Smooth muscle cell (in vitro differentiated cells): Measurements from ENCODE around the gene ITM2C. TPM values are rescaled to one million over a fixed set of nuclear protein-coding genes. Genes with fewer than 3 reads are reported as not detected.

Experiments used
- DNase-seq: peaks from one replicate; lab custom pipeline; 2025; ENCODE audit not compliant: unreplicated experiment; lab: John Stamatoyannopoulos, UW
- H2AFZ ChIP-seq: fragments of 200-600 bp; sonication (generic); 2 replicates; pipeline ENCODE4 v1.6.0; 2016; ENCODE audit warnings: antibody characterized with exemption, low read depth, mild to moderate bottlenecking
- H3F3A ChIP-seq: fragments of 200-600 bp; sonication (generic); 2 replicates; pipeline ENCODE4 v1.6.0; 2017; ENCODE audit warnings: antibody characterized with exemption, low read depth
- H3K27ac ChIP-seq: fragments of 200-600 bp; sonication (generic); 2 replicates; pipeline ENCODE4 v1.5.1; 2016; ENCODE audit warnings: low read depth, mild to moderate bottlenecking
- H3K27me3 ChIP-seq: fragments of 200-600 bp; sonication (generic); 2 replicates; pipeline ENCODE4 v1.6.1; 2016; ENCODE audit warnings: low read depth, mild to moderate bottlenecking
- H3K36me3 ChIP-seq: fragments of 200-600 bp; sonication (generic); 2 replicates; pipeline ENCODE4 v1.5.1; 2016; ENCODE audit warnings: low read depth
- H3K4me1 ChIP-seq: fragments of 200-600 bp; sonication (generic); 2 replicates; pipeline ENCODE4 v1.5.1; 2016; ENCODE audit warnings: low read depth
- H3K4me2 ChIP-seq: fragments of 200-600 bp; sonication (generic); 2 replicates; pipeline ENCODE4 v1.6.0; 2016; ENCODE audit warnings: mild to moderate bottlenecking
- H3K4me3 ChIP-seq: fragments of 200-600 bp; sonication (generic); 2 replicates; pipeline ENCODE4 v1.5.1; 2016; ENCODE audit warnings: mild to moderate bottlenecking
- H3K79me2 ChIP-seq: fragments of 200-600 bp; sonication (generic); 2 replicates; pipeline ENCODE4 v1.6.0; 2016; ENCODE audit warnings: low read depth, mild to moderate bottlenecking
- H3K9ac ChIP-seq: fragments of 200-600 bp; sonication (generic); 2 replicates; pipeline ENCODE4 v1.6.0; 2016; ENCODE audit warnings: low read depth
- H3K9me3 ChIP-seq: fragments of 200-600 bp; sonication (generic); replicated peaks from 2 replicates; pipeline ENCODE4 v1.5.1; 2016; ENCODE audit warnings: low read depth
- H4K20me1 ChIP-seq: fragments of 200-600 bp; sonication (generic); 2 replicates; pipeline ENCODE4 v1.6.0; 2016; ENCODE audit warnings: low read depth
- WGBS: methylation state at CpG from one replicate; pipeline ENCODE4 v1.1.7; 2016; ENCODE audit warnings: low lambda C conversion rate; 5-methylcytosine and 5-hydroxymethylcytosine counted together
- polyA plus RNA-seq: library from polyadenylated mRNA; unstranded; fragments of >200 nt; fragmentation: Nextera tagmentation; extraction: Ambion mirVana; gene quantifications from 2 replicates; pipeline ENCODE4 v1.2.1, GENCODE V29; 2016
- total RNA-seq: library from RNA; depleted of rRNA; stranded (reverse); fragments of >200 nt; gene quantifications from 2 replicates; pipeline ENCODE4 v1.2.3, GENCODE V29; 2014
- TF ChIP-seq, protein P1 (sequence below): fragments of 200-600 bp; sonication (generic); IDR thresholded peaks from 2 replicates; pipeline ENCODE4 v1.5.1; 2017; ENCODE audit warnings: borderline replicate concordance, mild to moderate bottlenecking, antibody characterized with exemption; ENCODE audit not compliant: insufficient read depth, poor library complexity, severe bottlenecking

Gene ITM2C
- total and polyA plus RNA-seq, 2 experiments from 2014 or later, result 344 to 600 TPM

DNA sequence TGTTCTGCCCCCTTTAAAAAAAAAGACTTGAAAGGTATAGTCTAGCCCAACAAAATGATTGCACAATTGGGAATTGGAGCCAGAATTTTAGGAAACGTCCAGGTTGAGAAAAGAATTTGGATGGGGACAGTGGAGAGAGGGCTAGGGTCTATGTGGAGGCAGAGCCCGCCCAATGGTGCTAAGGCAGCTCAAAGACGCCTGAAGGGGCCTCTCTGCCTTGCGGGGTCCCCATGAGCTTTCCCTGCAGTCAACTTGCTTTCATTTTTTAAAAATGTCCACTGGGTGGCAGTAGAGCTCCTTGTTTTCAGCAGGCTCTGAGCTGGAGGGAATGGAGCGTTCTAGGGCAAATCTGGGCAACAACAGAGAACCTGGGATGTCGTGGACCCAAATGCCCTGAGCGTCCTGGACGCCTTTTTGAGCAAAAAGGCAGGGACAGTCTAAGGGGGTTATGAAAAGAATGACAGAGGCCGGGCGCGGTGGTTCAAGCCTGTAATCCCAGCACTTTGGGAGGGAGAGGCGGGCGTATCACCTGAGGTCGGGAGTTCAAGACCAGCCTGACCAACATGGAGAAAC, 40.2 kb upstream of the ITM2C start:
- Histone ChIP-seq H3K27ac (no peak overlapping the region), H3K9ac (no peak overlapping the region)

DNA sequence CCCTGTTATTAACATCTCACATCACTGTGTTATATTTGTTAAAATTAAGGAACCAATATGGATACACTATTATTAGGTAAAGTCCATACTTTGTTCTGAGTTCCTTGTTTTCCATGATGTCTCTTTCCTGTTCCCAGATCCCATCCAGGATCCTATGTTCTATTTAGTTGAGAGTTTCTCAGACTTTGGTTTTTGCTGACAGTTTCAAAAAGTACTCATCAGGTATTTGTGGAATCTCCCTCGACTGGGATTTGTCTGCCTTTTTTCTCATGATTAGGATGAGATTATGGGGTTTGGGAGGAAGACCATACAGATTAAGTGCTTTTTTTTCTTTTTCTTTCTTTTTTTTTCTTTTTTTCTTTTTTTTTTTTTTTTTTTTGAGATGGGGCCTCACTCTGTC, 39.4 kb upstream of the ITM2C start:
- Histone ChIP-seq H3K4me3 (no peak overlapping the region), H2AFZ (no peak overlapping the region), H4K20me1 (no peaks in the 10 kb centered on the region), H3K9ac (no peak overlapping the region), H3K27ac (no peak overlapping the region), H3K4me1 (no peaks in the 10 kb centered on the region), H3F3A (no peaks in the 10 kb centered on the region), H3K27me3 (no peaks in the 10 kb centered on the region), H3K4me2 (no peak overlapping the region), H3K79me2 (no peaks in the 10 kb centered on the region), H3K9me3 (no peaks in the 10 kb centered on the region), H3K36me3 (no peaks in the 10 kb centered on the region)
- DNase-seq, result no peak
- WGBS, result 49% methylated on average over 1 of the region's 1 CpG
- TF ChIP-seq, protein P1, sequence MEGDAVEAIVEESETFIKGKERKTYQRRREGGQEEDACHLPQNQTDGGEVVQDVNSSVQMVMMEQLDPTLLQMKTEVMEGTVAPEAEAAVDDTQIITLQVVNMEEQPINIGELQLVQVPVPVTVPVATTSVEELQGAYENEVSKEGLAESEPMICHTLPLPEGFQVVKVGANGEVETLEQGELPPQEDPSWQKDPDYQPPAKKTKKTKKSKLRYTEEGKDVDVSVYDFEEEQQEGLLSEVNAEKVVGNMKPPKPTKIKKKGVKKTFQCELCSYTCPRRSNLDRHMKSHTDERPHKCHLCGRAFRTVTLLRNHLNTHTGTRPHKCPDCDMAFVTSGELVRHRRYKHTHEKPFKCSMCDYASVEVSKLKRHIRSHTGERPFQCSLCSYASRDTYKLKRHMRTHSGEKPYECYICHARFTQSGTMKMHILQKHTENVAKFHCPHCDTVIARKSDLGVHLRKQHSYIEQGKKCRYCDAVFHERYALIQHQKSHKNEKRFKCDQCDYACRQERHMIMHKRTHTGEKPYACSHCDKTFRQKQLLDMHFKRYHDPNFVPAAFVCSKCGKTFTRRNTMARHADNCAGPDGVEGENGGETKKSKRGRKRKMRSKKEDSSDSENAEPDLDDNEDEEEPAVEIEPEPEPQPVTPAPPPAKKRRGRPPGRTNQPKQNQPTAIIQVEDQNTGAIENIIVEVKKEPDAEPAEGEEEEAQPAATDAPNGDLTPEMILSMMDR, result no peak

More for the DNA sequence above, 40.2 kb upstream of the ITM2C start:
- no peaks in the 10 kb centered on the region for H3K36me3 ChIP-seq
- no peak overlapping the region for H2AFZ ChIP-seq
- no peaks in the 10 kb centered on the region for H3K9me3 ChIP-seq
- no peak for DNase-seq
- WGBS, result 25% methylated on average over 14 of the region's 14 CpGs
- H3K4me2 ChIP-seq, result peak overlapping the region; percentile 84
- H3K27me3 ChIP-seq, result no peaks in the 10 kb centered on the region
- no peaks in the 10 kb centered on the region for H4K20me1 ChIP-seq
- no peaks in the 10 kb centered on the region for H3K4me1 ChIP-seq
- H3F3A ChIP-seq, result no peaks in the 10 kb centered on the region
- no peaks in the 10 kb centered on the region for H3K79me2 ChIP-seq
- H3K4me3 ChIP-seq, result peak overlapping the region; percentile 36
- TF ChIP-seq, protein P1, result peak; percentile 74

DNA sequence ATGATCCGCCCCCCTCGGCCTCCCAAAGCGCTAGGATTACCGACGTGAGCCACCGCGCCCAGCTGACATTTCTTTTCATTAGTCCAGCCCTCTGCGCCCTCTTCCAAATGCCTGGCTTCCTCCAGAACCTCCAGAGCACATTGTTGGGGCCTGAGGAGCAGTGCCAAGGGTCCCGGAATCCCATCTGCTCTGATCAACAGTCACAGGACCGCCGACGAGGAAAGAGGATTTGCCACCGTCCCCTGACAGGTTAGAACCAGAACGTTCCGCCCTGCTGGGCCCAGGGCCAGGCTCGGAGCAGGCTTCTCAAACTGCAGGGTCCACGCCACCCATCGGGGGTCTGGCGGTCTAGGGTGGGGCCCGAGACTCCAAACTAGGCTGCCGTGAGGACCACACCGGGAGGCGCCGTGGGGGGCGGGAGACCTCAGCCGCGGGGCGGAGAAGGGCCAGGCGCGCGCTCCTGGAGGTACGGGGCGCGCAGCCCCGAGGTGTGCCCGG, 36.9 kb upstream of the ITM2C start:
- Histone ChIP-seq H3K9me3 (no peaks in the 10 kb centered on the region), H4K20me1 (no peaks in the 10 kb centered on the region), H3K36me3 (no peaks in the 10 kb centered on the region), H3K4me3 (no peak overlapping the region), H3K4me2 (no peak overlapping the region), H3K79me2 (no peaks in the 10 kb centered on the region), H3K27ac (no peak overlapping the region), H3K4me1 (no peaks in the 10 kb centered on the region), H3K9ac (no peak overlapping the region), H2AFZ (no peak overlapping the region), H3K27me3 (peaks cover 5% of the 10 kb centered on the region), H3F3A (no peaks in the 10 kb centered on the region)
- 92% methylated on average over 25 of the region's 36 CpGs for WGBS
- TF ChIP-seq, protein P1, result no peak
- no peak for DNase-seq
